Measurements from ENCODE around the gene RERG.
"Not testable (repeated sequence)": the region's sequence is repeated elsewhere in the genome, so short reads cannot be mapped to it uniquely, and the experiment has no call there.

The RERG gene, protein sequence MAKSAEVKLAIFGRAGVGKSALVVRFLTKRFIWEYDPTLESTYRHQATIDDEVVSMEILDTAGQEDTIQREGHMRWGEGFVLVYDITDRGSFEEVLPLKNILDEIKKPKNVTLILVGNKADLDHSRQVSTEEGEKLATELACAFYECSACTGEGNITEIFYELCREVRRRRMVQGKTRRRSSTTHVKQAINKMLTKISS

GRCh38 chr12:15220915-15221885 lies at the start of gene RERG:
Gene RERG (minus strand): TSS chr12:15221417. CDS start chr12:15217489, 3,928 bp downstream.
- DNase-seq (ENCODE audit: low spot score): peak; percentile 64

GRCh38 chr12:15270591-15270990 lies 49.4 kb upstream of the RERG start:
- DNase-seq (ENCODE audit: low spot score): no peak

DNA sequence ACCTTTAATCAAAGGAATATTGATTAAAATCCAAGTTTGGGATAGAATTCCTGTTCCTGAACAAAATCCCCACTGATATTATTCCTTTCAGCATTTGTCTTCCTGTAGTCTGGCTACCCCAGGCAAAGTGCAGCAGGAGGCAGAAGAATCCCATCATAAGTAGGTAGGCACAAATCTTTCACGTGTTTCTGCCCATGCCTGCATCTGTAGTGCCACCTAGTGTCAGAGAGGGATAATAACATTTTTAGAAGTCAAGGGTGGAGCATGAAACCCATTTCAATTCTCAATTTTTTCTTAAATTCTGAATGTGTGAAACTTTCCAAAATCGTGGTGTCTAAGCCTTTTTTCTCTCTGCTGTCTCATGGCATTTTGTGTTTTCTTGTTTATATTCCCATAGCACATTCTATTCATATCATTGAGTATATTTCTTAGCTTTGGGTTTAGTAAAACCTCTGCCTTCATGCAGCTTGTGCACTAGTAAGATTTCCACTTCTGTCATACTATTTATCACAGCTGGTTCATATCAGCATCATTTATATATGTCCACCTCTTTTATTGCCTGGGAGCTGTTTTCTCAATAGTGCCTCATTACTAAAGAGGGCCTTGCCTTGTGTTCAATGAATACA lies 47.8 kb upstream of the RERG start:
- DNase-seq (ENCODE audit: low spot score): peak; percentile 54

DNA sequence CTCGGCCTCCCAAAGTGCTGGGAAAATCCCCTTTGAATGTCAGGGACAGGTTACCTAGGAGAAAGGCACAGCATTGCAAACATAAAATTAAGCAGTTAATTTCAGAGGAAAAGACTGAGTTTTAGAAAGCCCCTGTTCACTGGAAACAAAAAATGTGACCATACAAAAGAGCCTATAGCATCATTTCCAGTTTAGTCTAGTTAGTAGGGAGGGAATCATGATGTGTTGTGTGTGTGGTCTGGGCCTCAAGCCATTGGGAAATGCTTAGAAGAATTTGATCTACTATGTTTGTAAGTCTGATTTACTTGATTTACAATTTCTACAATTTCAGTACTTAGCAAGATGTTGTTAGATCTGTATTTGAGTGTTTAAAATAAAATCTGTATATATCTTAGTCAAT lies 47.1 kb upstream of the RERG start:
- no peak for DNase-seq (ENCODE audit: low spot score)

GRCh38 chr12:15265875-15266274 lies 44.7 kb upstream of the RERG start:
- DNase-seq (ENCODE audit: low spot score): no peak

DNA sequence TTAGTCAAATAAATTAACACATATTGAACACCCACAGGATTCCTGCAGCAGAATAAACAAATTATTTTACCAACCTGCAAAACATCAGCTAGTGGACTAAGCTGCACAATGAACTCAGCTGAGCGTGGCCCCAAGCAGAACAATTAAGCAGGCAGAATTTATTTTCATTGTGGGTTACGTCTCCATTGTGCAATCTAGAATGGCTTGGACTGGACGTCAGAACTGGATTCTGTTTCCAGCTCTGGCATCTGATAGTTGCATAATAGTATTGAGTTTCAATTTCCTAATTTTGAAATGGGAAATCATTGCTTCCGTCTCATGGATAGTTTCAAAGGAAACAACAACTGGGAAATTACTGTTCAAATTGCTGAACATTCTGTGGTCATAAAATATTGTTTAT lies 35.5 kb upstream of the RERG start:
- DNase-seq (ENCODE audit: low spot score): no peak

- DNase-seq (ENCODE audit: low spot score): no peak
Observed at GRCh38 chr12:15253990-15254389, 32.8 kb upstream of the RERG start.

GRCh38 chr12:15244926-15245325 lies 23.7 kb upstream of the RERG start:
- DNase-seq (ENCODE audit: low spot score): no peak

GRCh38 chr12:15244341-15244740 lies 23.1 kb upstream of the RERG start:
- no peak for DNase-seq (ENCODE audit: low spot score)

GRCh38 chr12:15243102-15243501 lies 21.9 kb upstream of the RERG start:
- no peak for DNase-seq (ENCODE audit: low spot score)

DNA sequence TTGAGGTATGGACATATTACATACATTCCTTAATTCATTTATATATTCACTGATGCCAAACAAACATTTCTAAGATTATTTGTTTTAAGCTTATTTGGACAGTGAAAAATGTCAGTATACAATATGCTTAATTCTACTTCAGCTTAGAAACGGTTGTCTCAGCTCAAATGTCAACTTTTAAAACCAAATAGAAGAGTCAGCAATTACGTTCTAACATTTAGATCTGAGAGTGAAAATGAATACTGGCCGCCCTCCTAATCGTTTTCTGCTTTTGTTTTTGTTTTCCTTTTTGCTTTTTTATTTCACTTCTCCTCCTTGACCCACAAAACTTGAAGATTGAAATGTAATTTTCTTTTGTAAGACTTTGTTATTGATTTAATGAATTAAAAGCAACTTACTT lies 19.7 kb upstream of the RERG start:
- DNase-seq (ENCODE audit: low spot score): no peak

- no peak for DNase-seq (ENCODE audit: low spot score)
Observed at GRCh38 chr12:15234508-15234907, 13.3 kb upstream of the RERG start.

DNA sequence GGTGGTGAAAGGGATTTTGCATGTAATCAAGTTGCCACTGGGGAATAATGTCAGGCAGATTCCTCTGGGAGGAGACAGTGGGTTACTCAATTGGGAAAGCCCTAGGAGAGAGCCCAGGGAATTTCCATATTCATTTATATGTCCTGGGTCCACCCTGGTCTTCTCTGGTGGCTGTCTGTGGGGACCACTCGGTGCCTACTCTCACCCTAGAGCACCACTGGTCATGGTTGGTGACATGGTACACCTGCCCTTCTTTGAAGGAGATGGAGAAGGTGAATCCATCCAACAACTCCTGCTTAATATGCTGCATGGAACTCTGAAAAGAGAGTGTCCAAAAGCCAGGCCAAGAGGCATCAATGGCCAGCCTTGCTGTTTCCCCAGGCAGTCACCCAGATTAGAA lies 12.8 kb upstream of the RERG start:
- DNase-seq (ENCODE audit: low spot score): no peak

- DNase-seq (ENCODE audit: low spot score): no peak
Observed at GRCh38 chr12:15232959-15233358, 11.7 kb upstream of the RERG start.

DNA sequence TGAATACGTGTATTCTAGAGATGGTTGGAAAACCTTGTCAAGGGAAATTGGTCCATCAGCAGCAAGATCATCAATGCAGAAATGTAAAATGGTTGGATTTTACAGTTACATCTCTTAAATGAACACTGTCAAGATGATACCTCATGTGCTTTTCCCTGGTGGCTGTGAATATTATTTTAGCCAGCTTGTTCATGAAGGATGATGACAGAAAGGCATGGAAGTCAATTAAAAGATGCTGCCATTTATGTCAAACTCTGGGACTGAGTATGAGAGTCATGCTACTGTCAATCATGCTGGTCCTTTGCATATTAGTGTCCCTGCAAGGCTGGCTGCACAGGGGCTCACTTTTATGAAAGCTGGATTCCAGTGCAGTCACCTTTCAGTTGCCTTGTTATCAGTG lies 10.3 kb upstream of the RERG start:
- no peak for DNase-seq (ENCODE audit: low spot score)

DNA sequence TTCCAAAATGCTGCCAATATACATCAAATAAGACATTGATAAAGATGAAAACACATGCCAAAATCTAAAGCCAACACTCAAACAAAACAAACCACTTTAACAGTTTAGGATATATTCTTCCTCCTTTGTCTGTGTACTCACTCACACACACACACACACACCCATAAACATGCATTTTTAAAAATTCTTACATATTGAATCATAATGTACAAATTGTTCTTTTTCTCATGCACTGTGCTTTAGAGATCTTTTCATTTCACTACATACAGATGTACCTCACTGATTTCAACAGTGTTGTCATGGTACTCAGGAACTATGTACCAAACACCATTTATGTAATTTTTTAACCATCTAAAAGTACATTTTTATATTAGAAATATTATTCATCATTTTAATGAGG lies 9.5 kb upstream of the RERG start:
- no peak for DNase-seq (ENCODE audit: low spot score)

DNA sequence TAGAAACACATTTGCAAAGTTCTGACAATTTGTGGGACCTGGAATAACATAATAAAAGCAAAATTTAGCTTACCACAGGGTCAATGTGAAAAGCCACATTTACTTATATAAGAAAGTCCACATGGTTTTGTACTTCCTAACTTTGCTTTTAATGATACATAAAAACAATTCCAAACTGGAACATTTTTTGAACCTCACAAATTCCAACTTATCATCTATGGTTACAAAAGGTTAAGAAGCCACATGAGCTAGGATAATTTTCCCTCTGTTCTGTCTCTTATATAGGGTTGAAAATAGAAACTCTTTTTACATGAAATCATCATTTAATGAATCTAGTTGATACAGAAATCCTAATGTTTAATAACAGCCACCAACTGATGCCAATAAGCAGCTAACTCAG lies 8.9 kb upstream of the RERG start:
- no peak for DNase-seq (ENCODE audit: low spot score)

- no peak for DNase-seq (ENCODE audit: low spot score)
Observed at GRCh38 chr12:15227004-15227679, 5.9 kb upstream of the RERG start.

GRCh38 chr12:15225863-15226218 lies 4.6 kb upstream of the RERG start:
- DNase-seq (ENCODE audit: low spot score): not testable (repeated sequence)

DNA sequence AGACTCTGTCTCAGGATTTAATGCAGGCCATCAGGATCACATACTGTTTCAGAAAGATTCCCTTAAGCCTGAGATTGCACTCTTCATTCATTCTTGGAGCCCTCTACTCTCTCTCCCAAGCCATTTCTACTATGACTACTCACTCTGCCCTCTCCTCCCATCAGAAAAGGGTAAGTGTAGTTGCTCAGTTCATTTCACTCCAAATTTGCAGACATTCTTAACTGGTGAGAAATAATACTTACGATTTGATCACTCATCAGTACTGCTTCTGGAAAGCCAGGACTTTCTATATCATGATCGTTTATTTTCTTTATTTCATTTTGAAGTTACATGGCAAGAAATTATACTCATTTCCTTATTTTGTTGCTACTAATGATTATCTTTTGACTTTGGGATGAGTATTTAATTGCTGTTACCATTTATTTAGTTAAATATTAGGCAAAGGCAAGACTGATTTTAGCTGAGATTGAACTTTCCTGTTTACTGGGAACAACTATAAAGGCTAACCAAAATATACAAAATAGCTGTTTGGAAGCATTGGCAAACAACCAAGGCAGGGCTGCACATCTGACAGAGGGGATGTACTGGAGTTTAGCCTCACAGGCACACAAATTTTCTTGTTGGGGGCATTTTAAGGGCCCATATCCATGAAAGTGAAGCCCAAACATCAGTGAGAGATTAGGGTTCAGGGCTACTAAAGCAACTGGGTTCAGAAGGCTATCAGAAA lies 4.1 kb upstream of the RERG start:
- no peak for DNase-seq (ENCODE audit: low spot score)

GRCh38 chr12:15222219-15222618 lies 1.0 kb upstream of the RERG start:
- no peak for DNase-seq (ENCODE audit: low spot score)

- no peak for DNase-seq (ENCODE audit: low spot score)
Observed at GRCh38 chr12:15220451-15220850, 766 bp downstream of the RERG start.
